Hematopoietic multipotent progenitor cell treated with erythropoietin and hydrocortisone succinate and interleukin-3 and kit ligand, for 6 days (in vitro differentiated cells): ENCODE data around the gene ARRDC2.

Experiments used
- DNase-seq: peaks from one replicate; pipeline ENCODE4 v3.0.0-alpha.2; 2015

ARRDC2 gene

GRCh38 chr19:18059297-18059696 is 51.3 kb downstream of the ARRDC2 start:
- no peak for DNase-seq

DNA sequence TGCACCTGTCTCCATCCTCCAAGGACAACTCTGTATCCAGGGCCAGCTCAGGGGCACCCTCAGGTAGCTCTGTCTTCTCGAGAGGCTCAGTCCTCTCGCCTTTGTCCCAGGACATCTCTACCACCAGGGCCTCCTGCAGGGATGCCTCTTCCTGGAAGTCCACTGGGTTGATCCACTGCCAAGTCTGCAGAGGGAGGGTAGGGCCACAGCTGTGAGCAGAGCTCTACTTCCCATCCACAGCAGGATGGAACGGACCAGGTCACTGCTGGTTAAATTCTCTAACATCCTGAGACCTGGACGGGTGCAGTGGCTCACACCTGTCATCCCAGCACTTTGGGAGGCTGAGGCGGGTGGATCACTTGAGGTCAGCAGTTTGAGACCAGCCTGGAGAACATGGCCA is 51.9 kb downstream of the ARRDC2 start:
- no peak for DNase-seq

DNA sequence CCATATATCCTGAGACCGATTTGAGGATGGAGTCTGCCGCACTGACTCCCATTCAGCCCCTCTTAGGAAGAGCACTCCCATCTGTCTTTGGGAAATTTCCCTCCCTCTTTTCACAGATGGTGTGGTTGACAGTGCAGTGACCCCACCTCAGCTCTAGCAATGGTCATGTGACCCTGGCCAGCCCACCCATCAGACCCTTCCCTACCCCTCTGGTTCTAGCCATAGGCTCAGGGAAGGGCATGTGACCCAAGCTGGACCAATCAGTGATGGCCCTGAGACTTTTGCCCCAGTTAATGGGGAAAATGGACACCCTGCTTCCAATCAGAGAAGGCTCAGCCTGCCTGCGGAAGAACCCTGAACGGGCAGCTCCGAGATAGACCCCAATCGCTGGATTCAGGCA is 52.5 kb downstream of the ARRDC2 start:
- DNase-seq = no peak

DNA sequence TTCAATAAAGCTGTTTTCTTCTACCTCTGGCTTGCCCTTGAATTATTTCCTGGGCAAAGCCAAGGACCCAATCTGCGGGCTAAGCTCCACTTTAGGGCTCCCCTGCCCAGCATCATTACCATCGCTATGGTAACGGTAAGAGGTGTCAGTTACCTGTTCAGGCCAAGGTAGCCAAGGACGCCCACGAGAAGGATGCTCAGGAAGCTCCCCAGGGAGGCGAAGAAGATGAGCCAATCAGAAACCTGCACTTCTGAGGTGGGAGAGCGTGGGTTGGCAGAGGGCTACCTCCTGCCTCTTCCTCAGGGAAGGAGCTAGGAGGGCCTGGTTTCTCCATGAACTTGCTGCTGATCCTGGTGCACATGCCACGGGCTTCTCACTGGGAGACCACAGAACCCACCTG is 54.1 kb downstream of the ARRDC2 start:
- DNase-seq = no peak

GRCh38 chr19:18063463-18063862 is 55.5 kb downstream of the ARRDC2 start:
- DNase-seq = no peak
